ENCODE measurements around the gene MAP4K5.

Gene MAP4K5

GRCh38 chr14:50475460-50475859 is 56.9 kb downstream of the MAP4K5 start:
- no peak for DNase-seq

GRCh38 chr14:50471838-50472465 is 60.4 kb downstream of the MAP4K5 start:
- no peak for DNase-seq

- no peak for DNase-seq
Measured at GRCh38 chr14:50469982-50470381, 62.4 kb downstream of the MAP4K5 start.

- DNase-seq: no peak
Measured at GRCh38 chr14:50462111-50462510, 70.3 kb downstream of the MAP4K5 start.

GRCh38 chr14:50453869-50454268 is 78.5 kb downstream of the MAP4K5 start:
- DNase-seq: no peak

- DNase-seq: no peak
Measured at GRCh38 chr14:50452979-50453705, 79.2 kb downstream of the MAP4K5 start.

GRCh38 chr14:50452296-50452695 is 80.1 kb downstream of the MAP4K5 start:
- DNase-seq: no peak

- no peak for DNase-seq
Measured at GRCh38 chr14:50451854-50452253, 80.5 kb downstream of the MAP4K5 start.

- no peak for DNase-seq
Measured at GRCh38 chr14:50447461-50447860, 84.9 kb downstream of the MAP4K5 start.

GRCh38 chr14:50434528-50434927 is 97.8 kb downstream of the MAP4K5 start:
- no peak for DNase-seq

- no peak for DNase-seq
Measured at GRCh38 chr14:50432131-50432530, 100.2 kb downstream of the MAP4K5 start.

- DNase-seq: peak; percentile 60
Measured at GRCh38 chr14:50425816-50426215, 106.6 kb downstream of the MAP4K5 start.

GRCh38 chr14:50425105-50425504 is 107.3 kb downstream of the MAP4K5 start:
- DNase-seq: no peak

- DNase-seq: no peak
Measured at GRCh38 chr14:50423529-50423928, 108.8 kb downstream of the MAP4K5 start.

- no peak for DNase-seq
Measured at GRCh38 chr14:50421499-50421898, 110.9 kb downstream of the MAP4K5 start.

GRCh38 chr14:50417853-50418252 is 114.5 kb downstream of the MAP4K5 start:
- DNase-seq: peak; percentile 45

GRCh38 chr14:50410921-50411320 is 121.4 kb downstream of the MAP4K5 start:
- peak; percentile 58 for DNase-seq

- no peak for DNase-seq
Measured at GRCh38 chr14:50410071-50410470, 122.3 kb downstream of the MAP4K5 start.

- DNase-seq: no peak
Measured at GRCh38 chr14:50407111-50407812, 125.1 kb downstream of the MAP4K5 start.

- DNase-seq: peak; percentile 47
Measured at GRCh38 chr14:50403419-50403818, 128.9 kb downstream of the MAP4K5 start.

GRCh38 chr14:50402965-50403364 is 129.4 kb downstream of the MAP4K5 start:
- peak; percentile 65 for DNase-seq

GRCh38 chr14:50400461-50400860 is 131.9 kb downstream of the MAP4K5 start:
- DNase-seq: no peak

GRCh38 chr14:50399251-50400032 is 132.9 kb downstream of the MAP4K5 start:
- peak; percentile 86 for DNase-seq
